HG03432 (cell line): ENCODE results near the gene EBF4.
"Not testable (repeated sequence)": the region's sequence is repeated elsewhere in the genome, so short reads cannot be mapped to it uniquely, and the experiment has no call there.

ENCODE experiments used
- ATAC-seq: cut with Tn5 transposase; IDR thresholded peaks from one replicate; pipeline ENCODE4 v1.9.1; 2021; ENCODE audit warnings: mild to moderate bottlenecking, moderate library complexity; ENCODE audit not compliant: unreplicated experiment

Gene EBF4

GRCh38 chr20:2672446-2672845 is 20.1 kb upstream of the EBF4 start:
- ATAC-seq: no peak

- no peak for ATAC-seq
Observed at GRCh38 chr20:2673453-2673852, 19.1 kb upstream of the EBF4 start.

- ATAC-seq: no peak
Observed at GRCh38 chr20:2680046-2680445, 12.5 kb upstream of the EBF4 start.

- ATAC-seq: not testable (repeated sequence)
Observed at GRCh38 chr20:2682040-2682439, 10.5 kb upstream of the EBF4 start.

GRCh38 chr20:2684817-2685216 is 7.8 kb upstream of the EBF4 start:
- not testable (repeated sequence) for ATAC-seq

- ATAC-seq: no peak
Observed at GRCh38 chr20:2687514-2687913, 5.1 kb upstream of the EBF4 start.

GRCh38 chr20:2688041-2688591 is 4.5 kb upstream of the EBF4 start:
- no peak for ATAC-seq

GRCh38 chr20:2690213-2690612 is 2.4 kb upstream of the EBF4 start:
- no peak for ATAC-seq

- no peak for ATAC-seq
Observed at GRCh38 chr20:2690718-2691117, 1.9 kb upstream of the EBF4 start.

GRCh38 chr20:2691127-2691526 is 1.5 kb upstream of the EBF4 start:
- ATAC-seq: no peak

GRCh38 chr20:2691663-2692035 is 931 bp upstream of the EBF4 start:
- ATAC-seq: no peak

- peak; percentile 21 for ATAC-seq
Observed at GRCh38 chr20:2692886-2693285, 306 bp downstream of the EBF4 start.

GRCh38 chr20:2693286-2694007 is 867 bp downstream of the EBF4 start:
- ATAC-seq: peak; percentile 43

GRCh38 chr20:2694008-2694471 is 1.5 kb downstream of the EBF4 start:
- no peak for ATAC-seq

- no peak for ATAC-seq
Observed at GRCh38 chr20:2694519-2694918, 1.9 kb downstream of the EBF4 start.

GRCh38 chr20:2695206-2695983 is 2.8 kb downstream of the EBF4 start:
- no peak for ATAC-seq

- ATAC-seq: not testable (repeated sequence)
Observed at GRCh38 chr20:2695984-2696525, 3.5 kb downstream of the EBF4 start.

GRCh38 chr20:2696646-2697045 is 4.1 kb downstream of the EBF4 start:
- no peak for ATAC-seq

GRCh38 chr20:2697768-2698167 is 5.2 kb downstream of the EBF4 start:
- ATAC-seq: no peak

GRCh38 chr20:2698186-2698817 is 5.7 kb downstream of the EBF4 start:
- no peak for ATAC-seq

GRCh38 chr20:2698912-2699311 is 6.3 kb downstream of the EBF4 start:
- no peak for ATAC-seq
